ENCODE results near the gene AHDC1.

DNA sequence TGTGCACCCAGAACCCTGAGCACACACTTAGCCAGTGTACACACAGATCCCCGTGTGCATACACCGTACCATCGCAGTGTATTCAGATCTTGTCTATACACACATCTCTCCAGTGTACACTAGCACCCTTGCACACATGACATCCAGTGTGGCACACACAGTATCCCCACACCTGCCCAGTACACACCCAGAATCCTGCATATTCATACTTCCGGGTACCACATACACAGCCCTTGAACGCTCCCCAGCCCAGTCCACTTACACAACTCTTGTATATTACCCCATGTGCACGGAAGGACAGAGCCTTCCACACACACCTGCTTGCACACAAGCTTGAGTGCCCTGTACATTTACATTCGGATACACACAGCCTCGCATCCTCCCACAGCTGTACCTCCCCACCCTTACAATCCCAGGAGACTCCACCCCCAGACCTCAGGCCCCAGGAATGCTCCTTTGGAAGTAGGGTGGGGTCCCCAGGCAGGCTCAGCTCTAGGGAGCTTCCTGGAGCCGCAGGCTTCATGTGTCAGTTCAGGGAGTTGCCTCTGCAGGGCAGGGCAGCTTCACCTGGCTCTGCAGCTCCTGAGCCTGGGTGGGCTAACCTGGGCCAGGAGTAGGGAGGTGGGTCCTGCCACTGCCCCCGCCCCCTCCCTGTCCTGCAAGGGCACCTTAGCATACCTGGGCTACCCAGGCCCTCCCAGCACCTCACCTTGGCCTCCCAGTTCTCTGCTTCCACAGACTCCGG is 46.2 kb downstream of the AHDC1 start:
- TF ChIP-seq, protein P1, sequence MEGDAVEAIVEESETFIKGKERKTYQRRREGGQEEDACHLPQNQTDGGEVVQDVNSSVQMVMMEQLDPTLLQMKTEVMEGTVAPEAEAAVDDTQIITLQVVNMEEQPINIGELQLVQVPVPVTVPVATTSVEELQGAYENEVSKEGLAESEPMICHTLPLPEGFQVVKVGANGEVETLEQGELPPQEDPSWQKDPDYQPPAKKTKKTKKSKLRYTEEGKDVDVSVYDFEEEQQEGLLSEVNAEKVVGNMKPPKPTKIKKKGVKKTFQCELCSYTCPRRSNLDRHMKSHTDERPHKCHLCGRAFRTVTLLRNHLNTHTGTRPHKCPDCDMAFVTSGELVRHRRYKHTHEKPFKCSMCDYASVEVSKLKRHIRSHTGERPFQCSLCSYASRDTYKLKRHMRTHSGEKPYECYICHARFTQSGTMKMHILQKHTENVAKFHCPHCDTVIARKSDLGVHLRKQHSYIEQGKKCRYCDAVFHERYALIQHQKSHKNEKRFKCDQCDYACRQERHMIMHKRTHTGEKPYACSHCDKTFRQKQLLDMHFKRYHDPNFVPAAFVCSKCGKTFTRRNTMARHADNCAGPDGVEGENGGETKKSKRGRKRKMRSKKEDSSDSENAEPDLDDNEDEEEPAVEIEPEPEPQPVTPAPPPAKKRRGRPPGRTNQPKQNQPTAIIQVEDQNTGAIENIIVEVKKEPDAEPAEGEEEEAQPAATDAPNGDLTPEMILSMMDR (optimal IDR thresholded peaks at IDR 0.05 in 1 of 3, IDR thresholded peaks at IDR 0.05 in 1 of 3, conservative IDR thresholded peaks at IDR 0.05 in 1 of 3; ENCODE audit: extremely low read depth in 1 of 3, insufficient read depth in 2 of 3, low read length in 3 of 3): peak in 1 of 3 experiments; percentile 13
- no peak for TF ChIP-seq EZH2 (IDR thresholded peaks at IDR 0.05; ENCODE audit: low read length)
